ENCODE measurements around the gene ZC3H8.

GRCh38 chr2:112187805-112188596 is 66.8 kb downstream of the ZC3H8 start:
- TF ChIP-seq CTCF (IDR thresholded peaks at IDR 0.05; ENCODE audit: low read length) (no peak), EZH2 (IDR thresholded peaks at IDR 0.05; ENCODE audit: borderline replicate concordance, low read length) (no peak)
